ENCODE data around the gene PHACTR3.

The PHACTR3 gene

DNA sequence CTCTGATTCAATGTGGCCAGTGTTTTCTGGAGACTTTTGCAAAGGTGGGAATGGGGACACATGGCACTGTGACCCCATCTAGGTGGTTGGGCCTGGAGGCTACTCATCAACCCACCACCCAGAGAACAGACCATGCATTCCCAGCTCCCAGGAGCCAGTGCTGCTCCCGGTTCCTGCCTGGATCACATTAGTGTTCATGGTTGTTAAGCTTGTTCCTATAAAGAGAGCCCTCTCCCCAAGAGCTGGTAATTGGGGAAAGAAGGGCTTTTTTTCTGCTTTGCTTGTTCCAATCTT, 102.0 kb downstream of the PHACTR3 start:
- no peak for DNase-seq

- DNase-seq: no peak
Measured at GRCh38 chr20:59708326-59708725, 104.0 kb downstream of the PHACTR3 start.

DNA sequence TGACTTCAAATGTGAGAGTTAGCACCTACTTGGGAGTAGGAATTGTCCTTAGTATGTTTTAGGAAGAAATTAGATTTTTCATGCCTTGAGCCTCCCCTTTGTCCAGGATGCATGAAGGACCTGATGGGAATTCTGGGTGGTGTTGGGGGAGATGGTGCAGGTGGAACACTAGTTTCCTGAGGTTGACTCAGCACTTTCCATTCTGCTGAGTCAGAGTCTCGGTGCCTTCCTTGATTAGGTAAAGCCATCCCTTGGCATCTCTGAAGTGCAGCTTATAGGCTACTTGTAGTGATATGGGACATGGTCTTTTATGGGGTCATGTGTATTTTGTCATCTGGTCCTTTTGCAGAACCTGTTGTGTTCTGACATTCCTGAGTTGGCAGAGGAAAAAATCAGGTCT, 105.3 kb downstream of the PHACTR3 start:
- no peak for DNase-seq

- DNase-seq: no peak
Measured at GRCh38 chr20:59718071-59718470, 113.7 kb downstream of the PHACTR3 start.

GRCh38 chr20:59718751-59719150, 114.4 kb downstream of the PHACTR3 start:
- DNase-seq: no peak

GRCh38 chr20:59720013-59720412, 115.7 kb downstream of the PHACTR3 start:
- DNase-seq: no peak

- DNase-seq: no peak
Measured at GRCh38 chr20:59721386-59721785, 117.0 kb downstream of the PHACTR3 start.

DNA sequence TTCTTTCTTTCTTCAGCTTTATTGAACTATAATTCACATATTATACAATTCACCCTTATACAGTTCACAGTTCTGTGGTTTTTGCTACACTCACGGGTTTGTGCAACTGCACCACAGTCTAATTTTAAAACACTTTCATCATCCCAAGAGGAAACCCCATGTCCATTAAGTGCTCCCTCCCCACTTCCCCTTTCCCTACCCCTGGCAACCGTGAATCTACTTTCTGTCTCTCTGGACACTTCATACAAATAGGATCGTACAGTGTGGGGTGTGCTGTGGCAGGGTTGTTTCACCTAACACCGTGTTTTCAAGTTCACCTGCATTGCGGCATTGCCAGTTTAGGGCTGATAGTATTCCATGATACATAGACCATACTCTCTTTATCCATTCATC, 118.8 kb downstream of the PHACTR3 start:
- no peak for DNase-seq

DNA sequence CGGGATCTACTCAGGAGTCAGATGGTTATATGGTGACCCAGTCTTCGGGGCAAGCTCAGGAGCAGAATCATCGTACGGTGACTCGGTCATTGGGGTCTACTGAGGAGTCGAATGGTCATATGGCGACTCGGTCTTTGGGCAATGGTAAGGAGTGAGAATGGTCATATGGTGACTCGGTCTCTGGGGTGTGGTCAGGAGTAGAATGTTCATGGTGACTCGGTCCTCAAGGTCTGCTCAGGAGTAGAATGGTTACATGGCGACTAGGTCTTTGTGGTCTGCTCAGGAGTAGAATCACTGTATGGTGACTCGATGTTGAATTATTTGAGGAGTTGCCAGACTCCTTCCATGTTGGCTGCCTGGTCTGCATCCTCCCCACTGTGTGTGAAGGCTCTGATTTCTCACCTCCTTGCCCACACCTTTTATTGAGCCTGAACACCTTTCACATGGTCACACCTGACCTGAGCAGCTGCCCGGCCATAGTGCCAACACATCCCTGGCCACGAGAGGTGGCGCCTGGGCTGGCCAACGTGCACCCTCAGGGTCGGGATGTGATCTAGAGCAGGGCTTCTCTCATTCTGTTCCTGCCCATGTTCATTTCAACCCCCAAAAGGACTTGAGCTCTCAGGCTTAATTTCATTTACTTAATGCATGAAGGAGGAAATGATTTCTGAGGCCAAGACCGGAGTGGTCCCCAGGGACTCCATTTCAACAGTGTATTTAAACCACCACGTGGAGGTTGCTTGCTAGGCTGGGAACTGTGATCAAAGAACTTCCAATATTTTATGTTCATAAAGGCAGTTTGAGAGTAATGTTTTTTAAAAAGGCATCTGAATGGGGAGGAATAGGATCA, 119.5 kb downstream of the PHACTR3 start:
- DNase-seq: no peak

GRCh38 chr20:59724457-59725366, 120.4 kb downstream of the PHACTR3 start:
- no peak for DNase-seq

DNA sequence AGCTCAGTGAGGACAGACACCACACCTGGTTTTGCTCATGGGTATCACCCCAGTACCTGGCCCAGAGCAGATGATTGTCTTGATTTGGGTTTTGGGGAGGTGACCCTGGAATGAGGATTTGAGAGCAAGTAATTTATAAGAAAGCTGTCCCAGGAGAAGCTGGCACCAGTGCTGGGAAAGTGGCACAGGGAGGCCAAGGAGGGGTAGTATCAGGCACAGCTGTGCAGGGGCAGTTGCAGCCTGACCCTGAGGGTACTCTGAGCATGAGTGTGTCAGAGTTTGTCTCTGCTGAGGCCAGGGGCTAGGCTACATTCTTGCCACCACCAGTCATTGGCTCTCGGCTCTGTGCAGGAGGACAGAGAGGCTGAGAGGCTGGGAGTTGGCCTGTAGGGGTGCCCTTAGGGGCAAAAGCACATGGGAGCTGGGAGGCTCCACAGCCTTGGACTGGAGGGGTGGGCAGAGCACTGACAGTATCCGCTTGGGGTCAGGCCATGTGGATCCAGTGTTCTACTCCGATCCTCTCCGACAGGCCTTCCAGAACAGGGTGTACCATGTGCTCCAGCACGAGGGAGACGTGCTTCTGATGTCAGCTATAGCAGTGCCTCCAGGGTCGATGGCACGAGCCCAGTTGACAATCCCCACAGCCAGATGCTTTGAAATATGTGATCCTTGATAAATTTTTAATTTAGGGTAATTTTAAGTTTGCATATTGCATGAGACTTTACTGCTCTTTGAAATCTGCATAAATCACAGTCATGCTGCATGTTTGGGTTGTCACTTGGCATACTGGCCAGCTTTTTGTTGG, 121.3 kb downstream of the PHACTR3 start:
- DNase-seq: no peak

DNA sequence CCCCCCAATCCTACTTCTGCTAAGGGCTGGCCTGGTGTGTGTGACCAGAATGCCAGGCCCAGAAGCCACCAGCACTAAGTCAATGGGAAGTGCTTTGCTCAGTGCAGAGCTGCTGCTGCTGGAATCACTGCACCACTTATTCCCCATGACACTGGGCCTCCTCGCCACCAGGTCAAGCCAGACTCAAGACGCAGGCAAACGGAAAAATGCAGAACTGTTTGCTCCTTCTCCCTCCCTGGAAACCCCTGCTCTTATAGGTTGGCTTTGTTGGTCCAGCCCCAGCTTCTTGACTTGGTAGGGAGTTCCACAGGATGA, 121.9 kb downstream of the PHACTR3 start:
- no peak for DNase-seq

DNA sequence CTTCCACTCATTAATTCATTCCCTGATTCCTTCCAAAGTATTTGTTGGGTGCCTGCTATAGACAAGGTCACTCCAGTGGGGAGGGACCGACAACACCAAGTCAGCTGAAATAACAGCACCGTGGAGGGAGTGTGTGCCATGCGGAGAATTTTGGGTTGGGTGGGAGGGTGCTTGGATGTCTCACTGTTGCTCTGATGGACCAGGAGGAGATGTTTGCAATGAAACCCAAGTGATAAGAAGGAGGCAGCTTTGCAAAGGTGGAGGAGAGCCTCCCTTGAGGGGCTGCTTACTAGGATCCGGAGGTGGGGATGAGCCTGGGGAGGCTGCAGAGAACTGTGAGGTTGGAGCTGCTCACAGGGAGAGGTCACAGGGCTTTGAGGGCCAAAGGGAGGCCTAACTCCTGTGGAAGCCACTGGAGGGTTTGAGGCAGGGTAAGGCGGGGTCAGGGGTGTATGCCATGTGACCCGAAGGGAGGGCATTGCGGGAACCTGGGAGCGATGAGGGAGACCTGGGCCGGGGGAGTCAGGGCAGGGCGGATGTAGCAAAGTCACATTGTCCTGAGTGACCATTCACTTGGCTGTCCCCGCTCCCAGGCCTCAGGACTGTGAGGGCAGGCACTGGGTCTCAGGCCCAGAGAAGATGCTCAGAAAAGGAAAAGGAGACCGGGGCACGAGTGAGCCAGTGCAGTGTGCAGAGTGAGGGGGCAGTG, 124.5 kb downstream of the PHACTR3 start:
- DNase-seq: no peak

DNA sequence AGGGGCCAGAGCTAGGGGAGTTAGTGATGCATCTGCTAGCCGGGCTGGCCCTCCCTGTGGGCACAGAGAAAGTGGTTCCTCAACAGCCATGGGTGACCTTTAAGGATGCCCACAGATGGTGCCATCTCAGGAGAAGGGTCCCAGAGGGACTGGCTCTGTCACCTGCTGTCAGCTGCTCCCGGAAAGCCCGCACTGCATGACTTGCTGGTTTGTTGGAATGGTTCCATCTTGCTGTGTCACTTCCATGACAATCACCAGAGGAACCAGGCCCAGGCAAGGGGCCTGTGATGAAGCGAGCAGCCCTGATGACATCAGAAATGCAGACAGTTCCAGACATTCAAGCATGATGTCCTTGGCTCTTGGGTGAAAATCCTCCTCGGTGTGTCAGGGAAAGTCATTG, 125.2 kb downstream of the PHACTR3 start:
- DNase-seq: no peak

GRCh38 chr20:59730722-59731121, 126.4 kb downstream of the PHACTR3 start:
- DNase-seq: no peak

DNA sequence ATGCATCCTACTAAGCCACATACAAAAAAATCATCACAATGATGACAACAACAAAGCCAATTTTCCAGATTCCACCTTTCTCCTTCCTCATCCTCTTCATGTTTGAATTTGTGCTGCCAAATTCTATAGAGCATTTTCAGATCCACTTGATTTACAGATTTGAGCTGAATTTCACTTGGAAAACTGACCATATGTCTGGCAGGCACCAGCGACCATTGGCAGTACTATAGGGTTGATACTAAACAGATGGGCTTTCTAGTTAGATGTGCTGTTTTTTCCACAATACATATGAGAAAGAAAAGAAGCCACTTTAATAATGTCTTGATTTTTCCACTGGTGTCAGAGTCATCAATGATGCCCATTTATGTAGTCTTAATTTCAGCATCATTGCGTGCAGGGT, 127.0 kb downstream of the PHACTR3 start:
- DNase-seq: no peak

DNA sequence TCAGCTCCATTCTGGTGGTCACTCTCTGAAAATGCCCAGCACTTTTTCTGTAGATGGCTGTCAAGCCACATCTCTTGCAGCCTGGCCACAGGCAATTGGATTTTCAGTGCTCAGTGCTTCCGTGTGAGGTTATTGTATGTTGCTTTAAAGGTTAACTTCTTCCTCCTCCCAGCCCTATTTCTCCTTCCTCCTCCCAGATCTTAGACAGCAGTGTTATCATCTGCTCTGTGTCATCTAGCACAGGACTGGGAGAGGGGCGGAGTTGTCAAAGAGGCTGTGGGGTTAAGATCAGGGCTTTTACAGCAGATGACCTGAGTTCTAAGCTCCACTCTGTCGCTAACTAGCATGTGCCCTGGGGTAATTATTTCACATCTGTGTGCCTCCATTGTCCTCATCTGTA, 129.0 kb downstream of the PHACTR3 start:
- DNase-seq: no peak

DNA sequence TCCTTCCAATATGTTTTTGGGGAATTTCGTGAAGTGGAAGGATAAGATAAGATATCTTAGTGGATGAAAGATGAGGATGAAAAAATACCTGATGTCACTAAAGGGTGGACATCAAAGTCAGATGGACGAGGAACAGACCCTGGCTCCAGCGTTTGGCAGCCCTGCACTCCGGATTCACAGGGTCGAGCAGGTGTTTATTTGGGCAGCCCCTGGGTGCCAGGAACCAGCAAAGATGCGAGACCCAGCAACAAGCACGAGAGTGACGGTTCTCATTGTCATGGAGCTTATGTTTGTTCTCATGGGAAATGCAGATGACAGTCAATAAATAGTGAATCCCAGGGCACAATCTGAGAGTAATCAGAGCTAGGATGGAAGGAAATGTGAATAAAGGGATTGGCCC, 131.1 kb downstream of the PHACTR3 start:
- no peak for DNase-seq

DNA sequence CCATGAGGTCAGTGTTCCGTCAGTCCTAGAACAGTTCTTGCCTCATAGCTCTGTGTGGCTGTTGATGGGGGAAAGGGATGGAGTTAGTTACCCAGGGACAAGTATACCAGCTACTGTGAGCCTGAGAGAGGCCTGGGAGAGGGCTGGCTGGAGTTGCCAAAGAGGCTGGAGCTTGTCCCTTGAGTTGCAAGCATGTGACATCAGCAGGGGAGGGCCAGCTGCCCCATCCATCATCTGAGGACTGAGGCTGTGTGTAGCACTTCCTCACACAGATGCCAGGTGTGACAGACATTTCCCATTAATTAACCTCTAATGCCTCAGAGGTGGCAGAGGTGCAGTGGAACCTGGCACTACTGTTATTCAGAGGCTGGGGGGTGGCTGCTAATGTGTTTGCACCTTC, 131.6 kb downstream of the PHACTR3 start:
- no peak for DNase-seq

DNA sequence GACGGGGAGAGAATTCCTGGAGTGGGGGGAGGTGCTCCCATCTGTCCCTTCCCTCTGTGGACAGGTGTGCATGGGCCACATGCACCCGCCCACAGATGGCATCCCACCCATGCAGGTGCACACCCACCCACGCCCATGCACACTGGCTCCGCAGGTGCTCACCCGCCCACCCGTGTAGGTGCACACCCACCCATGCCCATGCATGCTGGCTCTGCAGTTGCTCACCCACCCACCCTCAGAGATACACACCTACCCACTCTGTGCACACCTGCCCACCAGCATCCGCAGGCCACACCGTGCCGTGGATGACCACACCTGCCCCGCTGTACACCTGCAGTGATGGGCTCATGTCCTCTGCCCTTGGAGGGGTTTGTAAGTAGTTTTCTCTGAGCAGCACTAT, 132.0 kb downstream of the PHACTR3 start:
- DNase-seq: no peak

GRCh38 chr20:59737073-59737666, 132.8 kb downstream of the PHACTR3 start:
- DNase-seq: no peak

DNA sequence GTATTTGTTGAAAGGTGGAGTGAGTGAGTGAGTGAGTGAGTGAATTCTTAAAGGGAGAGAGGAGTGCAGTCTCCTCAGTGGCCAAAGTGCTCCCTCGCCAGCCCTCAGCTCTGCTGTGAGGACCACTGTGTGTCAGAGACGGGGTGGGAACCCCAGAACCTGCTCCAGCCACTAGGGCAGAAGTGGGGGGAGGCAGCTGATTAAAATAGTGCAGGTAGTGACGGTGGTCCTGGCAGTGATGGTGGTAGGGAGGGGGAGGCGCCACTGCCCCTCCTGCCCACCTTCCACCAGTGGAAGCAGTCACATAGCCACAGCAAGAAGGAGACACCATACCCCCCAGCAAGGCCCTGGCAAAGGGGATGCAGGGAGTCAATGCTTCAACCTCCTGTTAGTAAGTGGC, 133.5 kb downstream of the PHACTR3 start:
- DNase-seq: no peak

GRCh38 chr20:59738851-59739250, 134.5 kb downstream of the PHACTR3 start:
- DNase-seq: no peak
